H1 (cell line): ENCODE measurements around the gene ITPR3. TPM values are rescaled to one million over a fixed set of nuclear protein-coding genes. Genes with fewer than 3 reads are reported as not detected.
A peak's percentile ranks its signal among the peaks of the same experiment; 100 is the strongest.

Experiments
- CTCF ChIP-seq, 3 experiments: IDR thresholded peaks; 1 replicate in 2 of 3; 2 replicates in 1 of 3; pipeline versions ENCODE4 v1.5.1 to v1.6.1; 2011; ENCODE audit warnings: low read length in 3 of 3, mild to moderate bottlenecking in 3 of 3, inconsistent platforms in 2 of 3, low read depth in 1 of 3, moderate library complexity in 1 of 3; ENCODE audit not compliant: insufficient read depth in 1 of 3; ENCODE audit errors: control extremely low read depth in 1 of 3
- E2F6 ChIP-seq: IDR thresholded peaks from 2 replicates; pipeline ENCODE4 v1.6.1; 2012; ENCODE audit warnings: inconsistent platforms
- JUND ChIP-seq: IDR thresholded peaks from 2 replicates; pipeline ENCODE4 v1.6.1; 2011; ENCODE audit warnings: mild to moderate bottlenecking, improper control_type of control experiment, low read length
- KDM1A ChIP-seq: fragments of 200-600, 300-600 bp; sonication (generic); IDR thresholded peaks from 2 replicates; pipeline ENCODE4 v1.7.1; 2016; ENCODE audit warnings: mild to moderate bottlenecking, low read length, borderline replicate concordance
- SAP30 ChIP-seq: fragments of 300-600 bp; sonication (generic); IDR thresholded peaks from 2 replicates; pipeline ENCODE4 v1.7.1; 2012; ENCODE audit warnings: low read length, moderate library complexity, mild to moderate bottlenecking, inconsistent platforms; ENCODE audit not compliant: insufficient read depth, insufficient replicate concordance
- SRF ChIP-seq: IDR thresholded peaks from 2 replicates; pipeline ENCODE4 v1.6.1; 2011; ENCODE audit warnings: mild to moderate bottlenecking, low read depth, low read length, moderate library complexity
- TCF12 ChIP-seq: IDR thresholded peaks from 2 replicates; pipeline ENCODE4 v1.6.1; 2011; ENCODE audit warnings: low read depth, mild to moderate bottlenecking, low read length
- ZNF274 ChIP-seq: IDR thresholded peaks from 2 replicates; pipeline ENCODE4 v1.7.0; 2012; ENCODE audit warnings: low read length, borderline replicate concordance; ENCODE audit errors: extremely low read depth
- polyA plus RNA-seq, 7 experiments: library from polyadenylated mRNA; depleted of rRNA in 3 of 7; stranded (reverse) in 5 of 7; unstranded in 2 of 7; fragments of >200 nt in 5 of 7; fragments of 200-250 nt in 2 of 7; gene quantifications; 1 replicate in 5 of 7; 2 replicates in 1 of 7; 4 replicates in 1 of 7; pipeline versions ENCODE4 v1.2.1 to v1.2.3, GENCODE V29; 2011 to 2013; ENCODE audit warnings: missing spikeins in 2 of 7, mixed read lengths in 2 of 7
- total RNA-seq: library from RNA; stranded (reverse); fragmentation: NEBNext Ultra II Directional; extraction: Animal tissue kit (Norgen Biotek cat#: 25700); gene quantifications from 2 replicates; pipeline ENCODE4 v1.2.1, GENCODE V29; 2021

The ITPR3 gene
- total and polyA plus RNA-seq, 2 of the 8 experiments (the other 6 are each of a cell fraction or from before 2014, with no cell fraction given), result 29.1 to 45.7 TPM

GRCh38 chr6:33607784-33608161 is 13.3 kb upstream of the ITPR3 start (continued):
- TF ChIP-seq KDM1A (peak; percentile 99), SRF (no peak), E2F6 (no peak; the same call in 1 of the 2 replicates), ZNF274 (no peak), SAP30 (no peak), JUND (no peak), TCF12 (no peak), CTCF (IDR thresholded peaks at IDR 0.05; ENCODE audit: control extremely low read depth in 1 of 3, insufficient read depth in 1 of 3, low read depth in 1 of 3, low read length in 3 of 3) (peak; percentile 38 to 63 (median 61); a peak in 3 of 4 replicates)
- TF ChIP-seq, all 59 proteins: peak for 4
